Endothelial cell of umbilical vein (primary cell): ENCODE measurements around the gene CCDC93. TPM values are rescaled to one million over a fixed set of nuclear protein-coding genes. Genes with fewer than 3 reads are reported as not detected.

Experiments
- BruUV-seq: library from RNA; stranded (reverse); fragments of 400-500 nt; replicated peaks from 2 replicates; lab custom pipeline; 2021; lab: Mats Ljungman, UMichigan
- CTCF ChIA-PET: fragments of 300-600, 350-600 bp; sonication (Branson Sonifier 250); formaldehyde crosslinking; loops from one replicate; lab custom pipeline; 2021; ENCODE audit warnings: antibody characterized with exemption, inconsistent platforms; lab: Charles Lee
- POLR2A ChIA-PET: fragments of 300-600, 350-600 bp; sonication (Branson Sonifier 250); formaldehyde crosslinking; loops from one replicate; lab custom pipeline; 2021; ENCODE audit warnings: antibody characterized with exemption, inconsistent platforms; lab: Charles Lee
- DNase-seq: peaks from one replicate; pipeline ENCODE4 v3.0.0-alpha.2; 2011; ENCODE audit warnings: low read depth, low spot score
- FAIRE-seq: peaks from 2 replicates; lab custom pipeline; 2011; peaks lifted over from hg19 to GRCh38; lab: Jason Lieb, UNC
- H2AFZ ChIP-seq: 2 replicates; pipeline ENCODE4 v1.6.0; 2012; ENCODE audit warnings: low read depth, low read length, control low read depth, inconsistent platforms
- H3K27ac ChIP-seq: 2 replicates; pipeline ENCODE4 v1.5.1; 2011; ENCODE audit warnings: low read depth, mild to moderate bottlenecking, control low read depth, low read length, moderate library complexity; ENCODE audit not compliant: insufficient read depth
- H3K27me3 ChIP-seq, 2 experiments: 2 replicates each; pipeline versions ENCODE4 v1.6.0 to v1.6.1; 2011; ENCODE audit warnings: low read length in 2 of 2, mixed read lengths in 1 of 2; ENCODE audit not compliant: control insufficient read depth in 2 of 2, insufficient read depth in 2 of 2
- H3K36me3 ChIP-seq, 2 experiments: 2 replicates in 1 of 2; 3 replicates in 1 of 2; pipeline ENCODE4 v1.5.1; 2011; ENCODE audit warnings: low read length in 2 of 2, mild to moderate bottlenecking in 1 of 2, moderate library complexity in 1 of 2; ENCODE audit not compliant: control insufficient read depth in 2 of 2, insufficient read depth in 2 of 2; ENCODE audit errors: extremely low read depth in 1 of 2
- H3K4me1 ChIP-seq: 3 replicates; pipeline ENCODE4 v1.5.1; 2011; ENCODE audit warnings: mild to moderate bottlenecking, low read length; ENCODE audit not compliant: control insufficient read depth, insufficient read depth; ENCODE audit errors: extremely low read depth
- H3K4me2 ChIP-seq: 2 replicates; pipeline ENCODE4 v1.6.1; 2011; ENCODE audit warnings: low read length, control low read depth, mixed read lengths; ENCODE audit not compliant: insufficient read depth
- H3K4me3 ChIP-seq, 3 experiments: fragments of 200-600 bp in 1 of 3; sonication (generic), shearing (Covaris generic) in 1 of 3; replicated peaks in 1 of 3; 2 replicates each; pipeline ENCODE4 v1.5.1; 2011 to 2016; ENCODE audit warnings: control low read depth in 3 of 3, low read length in 3 of 3, mild to moderate bottlenecking in 2 of 3, inconsistent platforms in 1 of 3, low read depth in 1 of 3, moderate library complexity in 1 of 3; ENCODE audit not compliant: insufficient read depth in 1 of 3
- H3K79me2 ChIP-seq: 2 replicates; pipeline ENCODE4 v1.6.0; 2012; ENCODE audit warnings: low read length, inconsistent platforms; ENCODE audit not compliant: control insufficient read depth, insufficient read depth
- H3K9ac ChIP-seq: replicated peaks from 2 replicates; pipeline ENCODE3; 2011; ENCODE audit warnings: low read length, control low read depth; ENCODE audit not compliant: insufficient read depth; ENCODE audit errors: extremely low read depth
- H3K9me1 ChIP-seq: replicated peaks from 3 replicates; pipeline ENCODE4 v1.6.0; 2011; ENCODE audit warnings: mild to moderate bottlenecking, low read length; ENCODE audit not compliant: control insufficient read depth, insufficient read depth; ENCODE audit errors: extremely low read depth
- H3K9me3 ChIP-seq: replicated peaks from 2 replicates; pipeline ENCODE4 v1.5.1; 2012; ENCODE audit warnings: low read length, inconsistent platforms; ENCODE audit not compliant: control insufficient read depth, insufficient read depth
- H4K20me1 ChIP-seq: replicated peaks from 2 replicates; pipeline ENCODE3; 2011; ENCODE audit warnings: mild to moderate bottlenecking, low read length; ENCODE audit not compliant: control insufficient read depth, insufficient read depth; ENCODE audit errors: extremely low read depth
- EZH2 ChIP-seq: IDR thresholded peaks from 2 replicates; pipeline ENCODE4 v1.6.1; 2012; ENCODE audit warnings: borderline replicate concordance, low read depth, mild to moderate bottlenecking, moderate library complexity, low read length, inconsistent platforms; ENCODE audit not compliant: severe bottlenecking
- FOS ChIP-seq: IDR thresholded peaks from 2 replicates; pipeline ENCODE4 v1.6.1; 2011; ENCODE audit warnings: mild to moderate bottlenecking, low read length, moderate library complexity, borderline replicate concordance; ENCODE audit not compliant: insufficient read depth
- GATA2 ChIP-seq: IDR thresholded peaks from 2 replicates; pipeline ENCODE4 v1.7.0; 2011; ENCODE audit warnings: low read depth, mild to moderate bottlenecking, moderate library complexity, mixed read lengths, low read length; ENCODE audit not compliant: insufficient read length, insufficient read depth
- JUN ChIP-seq: IDR thresholded peaks from 2 replicates; pipeline ENCODE4 v1.6.1; 2011; ENCODE audit warnings: borderline replicate concordance, low read depth; ENCODE audit not compliant: insufficient read length, insufficient read depth
- MYC ChIP-seq: IDR thresholded peaks from one replicate; pipeline ENCODE4 v1.6.1; 2011; ENCODE audit warnings: mild to moderate bottlenecking, low read depth, low read length
- POLR2A ChIP-seq: IDR thresholded peaks from 2 replicates; pipeline ENCODE4 v1.6.1; 2012; ENCODE audit warnings: low read depth, mild to moderate bottlenecking, control low read depth, low read length
- POLR2AphosphoS5 ChIP-seq: IDR thresholded peaks from 2 replicates; pipeline ENCODE4 v1.6.1; 2012; ENCODE audit warnings: low read depth, mild to moderate bottlenecking, control low read depth, low read length, moderate library complexity; ENCODE audit not compliant: insufficient read depth
- dilution Hi-C: fragments of 300-500 bp; cut with MboI; formaldehyde crosslinking; loops from one replicate; pipeline ENCODE4 v1.15.0; 2019; ENCODE audit warnings: low sequenced_read_pairs; ENCODE audit not compliant: extremely low pct_ligation_motif_present
- intact Hi-C: fragments of 100-400 bp; cut with micrococcal nuclease; formaldehyde crosslinking; loops from one replicate; pipeline ENCODE4 v1.10.0; 2022
- polyA plus RNA-seq, 4 experiments: library from polyadenylated mRNA; depleted of rRNA in 3 of 4; stranded (reverse) in 3 of 4; unstranded in 1 of 4; fragments of >200 nt; gene quantifications; 2 replicates each; pipeline versions ENCODE4 v1.2.1 to v1.2.3, GENCODE V29; 2011 to 2012; ENCODE audit warnings: missing spikeins in 1 of 4
- total RNA-seq: library from RNA; stranded (reverse); gene quantifications from 2 replicates; pipeline ENCODE4 v1.2.3, GENCODE V29; 2021
- TF ChIP-seq, protein P1 (sequence below): IDR thresholded peaks from 2 replicates; pipeline ENCODE4 v1.6.1; 2011; ENCODE audit not compliant: insufficient read depth, insufficient read length
- TF ChIP-seq, protein P2 (sequence below), 2 donors: IDR thresholded peaks; 1 replicate in 1 of 2; 2 replicates in 1 of 2; pipeline ENCODE4 v1.5.1; 2011; ENCODE audit warnings: low read length in 2 of 2, mild to moderate bottlenecking in 2 of 2, moderate library complexity in 2 of 2, control low read depth in 1 of 2, inconsistent platforms in 1 of 2, low read depth in 1 of 2; ENCODE audit not compliant: insufficient read depth in 1 of 2; ENCODE audit errors: extremely low read depth in 1 of 2

CCDC93 gene
- total and polyA plus RNA-seq, 2 donors (not counting 3 experiments of a cell fraction or from before 2014, with no cell fraction given) = 13.8 to 35.1 TPM

DNA sequence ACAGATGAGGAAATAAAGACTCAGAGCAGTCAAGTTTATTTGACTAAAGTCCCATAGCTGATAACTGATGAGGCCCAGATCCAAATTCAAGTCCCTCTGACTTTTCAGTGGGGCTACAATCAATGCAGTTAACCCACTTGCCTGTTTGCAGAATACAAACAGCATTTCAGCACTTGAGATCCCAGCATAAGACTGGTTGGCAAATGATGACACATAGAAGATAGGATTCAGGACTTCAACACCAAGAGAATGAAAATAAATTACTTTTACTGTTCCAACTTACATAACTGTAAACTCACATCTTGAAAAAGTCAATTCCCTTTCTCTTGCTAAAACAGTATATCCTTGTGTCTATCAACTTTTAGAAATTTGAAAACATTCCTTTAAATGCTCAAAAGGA, 61.2 kb downstream of the CCDC93 start:
- Histone ChIP-seq H3K4me2 (no peak overlapping the region), H3K27me3 (no peaks in the 10 kb centered on the region), H2AFZ (no peak overlapping the region), H3K4me3 (no peak overlapping the region), H4K20me1 (no peaks in the 10 kb centered on the region), H3K9me3 (no peaks in the 10 kb centered on the region), H3K36me3 (peaks cover 19% of the 10 kb centered on the region in 2 experiments), H3K9me1 (no peaks in the 10 kb centered on the region), H3K79me2 (no peaks in the 10 kb centered on the region), H3K9ac (no peak overlapping the region), H3K27ac (no peak overlapping the region), H3K4me1 (peaks cover 9% of the 10 kb centered on the region)
- intact Hi-C loops (no loop called here), dilution Hi-C loops (no loop called here)
- no peak for DNase-seq
- ChIA-PET CTCF (no interaction called here), POLR2A (no interaction called here)
- FAIRE-seq = peak; percentile 35
- no peak for TF ChIP-seq MYC
- TF ChIP-seq, protein P1, sequence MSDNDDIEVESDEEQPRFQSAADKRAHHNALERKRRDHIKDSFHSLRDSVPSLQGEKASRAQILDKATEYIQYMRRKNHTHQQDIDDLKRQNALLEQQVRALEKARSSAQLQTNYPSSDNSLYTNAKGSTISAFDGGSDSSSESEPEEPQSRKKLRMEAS = no peak
- TF ChIP-seq FOS = no peak
- no peak for TF ChIP-seq JUN
- TF ChIP-seq POLR2A = no peak
- TF ChIP-seq GATA2 = no peak
- TF ChIP-seq, protein P2, sequence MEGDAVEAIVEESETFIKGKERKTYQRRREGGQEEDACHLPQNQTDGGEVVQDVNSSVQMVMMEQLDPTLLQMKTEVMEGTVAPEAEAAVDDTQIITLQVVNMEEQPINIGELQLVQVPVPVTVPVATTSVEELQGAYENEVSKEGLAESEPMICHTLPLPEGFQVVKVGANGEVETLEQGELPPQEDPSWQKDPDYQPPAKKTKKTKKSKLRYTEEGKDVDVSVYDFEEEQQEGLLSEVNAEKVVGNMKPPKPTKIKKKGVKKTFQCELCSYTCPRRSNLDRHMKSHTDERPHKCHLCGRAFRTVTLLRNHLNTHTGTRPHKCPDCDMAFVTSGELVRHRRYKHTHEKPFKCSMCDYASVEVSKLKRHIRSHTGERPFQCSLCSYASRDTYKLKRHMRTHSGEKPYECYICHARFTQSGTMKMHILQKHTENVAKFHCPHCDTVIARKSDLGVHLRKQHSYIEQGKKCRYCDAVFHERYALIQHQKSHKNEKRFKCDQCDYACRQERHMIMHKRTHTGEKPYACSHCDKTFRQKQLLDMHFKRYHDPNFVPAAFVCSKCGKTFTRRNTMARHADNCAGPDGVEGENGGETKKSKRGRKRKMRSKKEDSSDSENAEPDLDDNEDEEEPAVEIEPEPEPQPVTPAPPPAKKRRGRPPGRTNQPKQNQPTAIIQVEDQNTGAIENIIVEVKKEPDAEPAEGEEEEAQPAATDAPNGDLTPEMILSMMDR (IDR thresholded peaks at IDR 0.05; ENCODE audit: extremely low read depth in 1 of 2, insufficient read depth in 1 of 2, low read depth in 1 of 2, low read length in 2 of 2) = no peak
- no peak for TF ChIP-seq POLR2AphosphoS5
- no peak for TF ChIP-seq EZH2
- no TSS peak for BruUV-seq
